Stimulated activated CD4-positive, alpha-beta T cell treated with anti-CD3 and anti-CD28 coated beads, Interleukin-15, amount 100 ng/mL, for 24 hours (primary cell): ENCODE measurements around the gene SRA1.

Experiments used
- DNase-seq: peaks from one replicate; pipeline ENCODE4 v3.0.0-alpha.2; 2020

SRA1 gene

DNA sequence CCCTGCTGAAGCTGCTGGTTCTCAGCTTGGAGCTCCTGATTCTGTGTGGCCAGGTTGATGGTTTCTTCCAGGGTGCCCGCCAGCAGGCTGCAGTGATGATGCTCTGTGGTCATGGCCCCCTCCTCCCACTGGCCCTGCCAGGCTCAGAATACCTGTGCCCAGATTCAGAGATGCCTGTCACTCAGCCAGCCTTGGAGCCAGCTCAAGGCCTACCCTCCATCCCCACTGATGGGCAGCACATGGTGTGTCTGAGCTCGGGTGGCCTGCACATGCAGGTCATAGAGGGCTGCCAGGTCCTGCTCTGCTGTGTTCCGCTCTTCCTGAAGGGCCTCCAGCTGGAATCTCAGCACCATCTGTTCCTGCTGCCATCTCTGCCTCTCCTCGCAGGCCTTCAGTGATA, 12.8 kb upstream of the SRA1 start:
- no peak for DNase-seq

DNA sequence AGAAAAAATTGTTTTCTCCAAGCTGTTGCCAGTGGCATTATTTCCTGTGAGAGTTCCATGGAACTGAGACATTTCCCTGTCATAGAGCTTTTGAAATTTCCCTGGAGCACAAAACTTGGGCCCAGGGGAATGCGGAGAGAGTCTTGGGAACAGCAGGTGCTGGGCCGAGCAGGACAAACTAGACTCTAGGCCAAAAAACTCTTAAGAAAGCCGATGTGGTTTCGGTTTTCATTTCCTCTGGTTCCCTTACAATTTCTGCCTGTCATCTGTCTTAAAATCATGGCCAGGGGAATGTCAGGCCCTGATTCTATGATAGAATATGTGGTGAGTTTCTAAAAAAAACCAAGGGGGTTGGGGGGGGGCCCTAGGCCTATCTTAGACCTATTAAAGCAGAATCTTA, 11.9 kb upstream of the SRA1 start:
- no peak for DNase-seq

DNA sequence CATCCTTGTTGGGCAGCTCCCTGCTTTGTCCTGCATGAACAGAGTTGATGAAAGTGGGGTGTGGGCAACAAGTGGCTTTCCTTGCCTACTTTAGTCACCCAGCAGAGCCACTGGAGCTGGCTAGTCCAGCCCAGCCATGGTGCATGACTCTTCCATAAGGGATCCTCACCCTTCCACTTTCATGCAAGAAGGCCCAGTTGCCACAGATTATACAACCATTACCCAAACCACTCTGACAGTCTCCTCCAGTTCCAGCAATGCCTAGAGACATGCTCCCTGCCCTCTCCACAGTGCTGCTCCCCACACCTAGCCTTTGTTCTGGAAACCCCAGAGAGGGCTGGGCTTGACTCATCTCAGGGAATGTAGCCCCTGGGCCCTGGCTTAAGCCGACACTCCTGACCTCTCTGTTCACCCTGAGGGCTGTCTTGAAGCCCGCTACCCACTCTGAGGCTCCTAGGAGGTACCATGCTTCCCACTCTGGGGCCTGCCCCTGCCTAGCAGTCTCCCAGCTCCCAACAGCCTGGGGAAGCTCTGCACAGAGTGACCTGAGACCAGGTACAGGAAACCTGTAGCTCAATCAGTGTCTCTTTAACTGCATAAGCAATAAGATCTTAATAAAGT, 11.3 kb upstream of the SRA1 start:
- no peak for DNase-seq

DNA sequence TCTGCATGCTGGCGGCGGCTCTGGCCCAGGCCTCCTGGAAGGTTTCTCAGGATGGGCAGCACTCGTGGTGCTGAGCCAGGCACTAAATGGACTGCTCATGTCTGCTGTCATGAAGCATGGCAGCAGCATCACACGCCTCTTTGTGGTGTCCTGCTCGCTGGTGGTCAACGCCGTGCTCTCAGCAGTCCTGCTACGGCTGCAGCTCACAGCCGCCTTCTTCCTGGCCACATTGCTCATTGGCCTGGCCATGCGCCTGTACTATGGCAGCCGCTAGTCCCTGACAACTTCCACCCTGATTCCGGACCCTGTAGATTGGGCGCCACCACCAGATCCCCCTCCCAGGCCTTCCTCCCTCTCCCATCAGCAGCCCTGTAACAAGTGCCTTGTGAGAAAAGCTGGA, 10.6 kb upstream of the SRA1 start:
- DNase-seq, result no peak

DNA sequence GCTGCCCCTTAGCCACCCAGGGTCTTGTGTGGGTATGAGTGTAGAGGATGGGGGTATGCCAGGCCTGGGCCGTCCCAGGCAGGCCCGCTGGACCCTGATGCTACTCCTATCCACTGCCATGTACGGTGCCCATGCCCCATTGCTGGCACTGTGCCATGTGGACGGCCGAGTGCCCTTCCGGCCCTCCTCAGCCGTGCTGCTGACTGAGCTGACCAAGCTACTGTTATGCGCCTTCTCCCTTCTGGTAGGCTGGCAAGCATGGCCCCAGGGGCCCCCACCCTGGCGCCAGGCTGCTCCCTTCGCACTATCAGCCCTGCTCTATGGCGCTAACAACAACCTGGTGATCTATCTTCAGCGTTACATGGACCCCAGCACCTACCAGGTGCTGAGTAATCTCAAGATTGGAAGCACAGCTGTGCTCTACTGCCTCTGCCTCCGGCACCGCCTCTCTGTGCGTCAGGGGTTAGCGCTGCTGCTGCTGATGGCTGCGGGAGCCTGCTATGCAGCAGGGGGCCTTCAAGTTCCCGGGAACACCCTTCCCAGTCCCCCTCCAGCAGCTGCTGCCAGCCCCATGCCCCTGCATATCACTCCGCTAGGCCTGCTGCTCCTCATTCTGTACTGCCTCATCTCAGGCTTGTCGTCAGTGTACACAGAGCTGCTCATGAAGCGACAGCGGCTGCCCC, 10.0 kb upstream of the SRA1 start:
- DNase-seq, result no peak

DNA sequence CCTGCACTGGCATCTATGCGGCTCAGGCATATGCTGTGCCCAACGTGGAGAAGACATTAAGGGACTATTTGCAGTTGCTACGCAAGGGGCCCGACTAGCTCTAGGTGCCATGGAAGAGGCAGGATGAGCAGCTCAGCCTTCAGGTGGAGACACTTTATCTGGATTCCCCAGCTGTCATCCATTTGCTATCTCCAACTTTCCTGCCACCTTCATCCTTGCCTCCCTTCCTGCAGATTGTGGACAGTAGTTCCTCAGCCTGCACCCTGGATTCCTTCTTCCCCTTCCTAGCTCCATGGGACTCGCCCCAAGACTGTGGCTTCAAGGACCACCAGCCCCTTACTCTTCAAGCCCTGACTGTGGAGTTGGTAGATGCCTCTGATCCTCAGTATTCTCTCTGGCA, 9.4 kb upstream of the SRA1 start:
- no peak for DNase-seq

DNA sequence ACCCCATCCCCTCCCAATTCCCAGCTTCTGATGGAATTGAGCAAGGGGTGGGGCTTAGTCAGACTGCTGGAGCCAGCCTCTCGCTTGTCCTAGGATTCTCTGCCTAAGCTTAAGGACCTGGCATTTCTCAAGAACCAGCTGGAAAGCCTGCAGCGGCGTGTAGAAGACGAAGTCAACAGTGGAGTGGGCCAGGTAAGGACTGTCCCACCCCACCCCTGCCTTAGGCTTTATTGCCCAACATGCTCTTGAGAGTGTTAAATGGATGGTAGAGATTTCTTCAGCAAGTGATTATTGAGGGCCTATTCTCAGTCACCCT, 8.5 kb upstream of the SRA1 start:
- no peak for DNase-seq

DNA sequence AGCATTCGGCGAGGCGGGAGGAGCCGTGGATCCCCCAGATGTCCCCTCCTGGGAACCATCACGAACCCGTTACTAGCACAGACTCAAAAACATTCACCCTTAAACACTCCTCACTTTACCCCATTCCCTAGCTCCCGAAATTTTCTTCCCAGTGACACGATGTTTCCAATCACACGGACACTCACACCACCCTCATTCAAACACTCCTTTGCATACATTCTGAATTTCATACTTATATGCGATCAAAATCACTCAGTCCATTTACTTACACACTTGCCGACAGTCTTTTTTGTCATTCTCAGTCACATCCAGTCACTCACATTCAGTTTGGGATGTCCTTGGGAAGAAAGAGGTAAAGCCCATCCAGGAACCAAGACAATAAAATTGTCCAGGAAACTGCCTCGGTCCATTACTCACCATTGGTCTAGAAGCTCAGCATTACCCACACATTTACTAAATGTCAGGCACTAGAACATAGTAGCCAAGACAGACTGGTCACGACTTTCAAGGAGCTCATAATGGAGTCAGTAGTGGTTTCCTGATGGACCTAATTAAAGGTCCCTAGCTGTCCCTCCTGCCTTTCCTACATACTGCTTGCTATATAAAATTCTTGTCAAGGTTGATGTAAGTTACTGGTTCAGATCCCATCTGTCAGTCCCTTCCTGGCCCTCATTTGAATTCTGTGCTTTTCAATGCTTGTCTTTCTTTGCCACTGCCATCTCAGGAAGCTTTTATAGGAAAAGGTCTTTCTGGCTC, 7.9 kb upstream of the SRA1 start:
- DNase-seq, result no peak

DNA sequence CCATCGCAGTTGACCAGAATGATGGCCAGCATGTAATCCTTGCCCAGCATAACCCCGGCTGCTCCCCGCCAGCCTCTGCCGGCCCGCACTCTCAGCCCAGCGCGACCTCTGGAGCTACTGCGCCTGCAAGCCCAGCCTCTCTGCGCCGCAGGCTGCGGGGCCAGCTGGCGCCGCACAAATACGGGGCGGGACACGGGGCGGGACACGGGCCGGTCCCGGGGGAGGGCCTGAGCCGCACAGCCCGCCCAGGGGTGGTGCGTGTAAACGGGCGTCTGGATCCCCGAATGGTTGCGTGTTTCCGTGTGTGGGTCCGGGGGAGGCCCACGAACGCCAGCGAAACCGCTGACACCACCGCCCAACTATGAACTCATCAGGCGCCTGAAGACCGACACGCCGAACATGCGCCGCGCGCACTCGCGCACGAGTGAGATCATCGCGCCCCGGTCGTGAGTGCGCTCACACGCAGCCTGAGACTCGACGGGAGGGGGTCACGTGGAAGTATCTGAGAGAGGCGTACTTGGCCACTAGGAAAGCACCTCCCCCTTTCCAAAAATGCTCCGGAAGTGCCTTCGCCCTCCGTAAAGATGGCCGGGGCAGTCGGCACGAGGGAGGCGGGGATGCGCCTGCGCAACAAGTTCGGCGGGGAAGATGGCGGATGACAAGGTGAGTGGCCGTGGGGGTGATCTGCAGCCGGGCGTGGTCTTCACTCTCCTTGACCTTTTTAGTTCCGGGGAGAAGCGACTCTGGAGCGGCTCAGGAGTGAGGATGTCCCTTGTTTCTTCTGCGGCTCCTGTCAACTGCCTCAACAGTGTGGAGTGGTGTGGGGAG, 7.1 kb upstream of the SRA1 start, which contains the start of the genes APBB3 and SLC35A4:
TSS of gene APBB3 (minus strand) at position 403 of the 828 bp plus-strand sequence. CDS start at position 50, 353 bp downstream.
TSS of gene SLC35A4 (plus strand) at position 633 of the 828 bp plus-strand sequence. CDS start 2,342 bp downstream, outside the sequence.
- peak; percentile 96 for DNase-seq

DNA sequence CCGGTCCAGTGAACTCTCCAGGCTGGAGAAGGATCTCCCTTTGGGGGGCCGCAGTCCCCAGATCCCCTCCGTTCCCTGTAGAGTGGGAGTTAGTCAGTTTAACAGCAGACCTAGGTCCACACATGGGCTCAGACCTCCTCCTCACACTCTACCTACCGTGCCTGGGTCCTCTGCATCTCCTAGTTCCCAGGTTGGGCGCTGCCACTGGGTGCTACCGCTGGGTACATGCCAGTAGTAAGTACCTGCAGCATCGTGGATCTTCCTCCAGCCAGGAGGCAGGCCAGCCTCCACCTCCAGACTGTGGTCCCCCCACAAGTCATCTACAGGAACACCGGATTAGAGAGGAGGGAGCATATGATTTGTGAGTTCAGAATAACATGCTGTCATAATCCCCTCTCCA, 6.3 kb upstream of the SRA1 start:
- no peak for DNase-seq

DNA sequence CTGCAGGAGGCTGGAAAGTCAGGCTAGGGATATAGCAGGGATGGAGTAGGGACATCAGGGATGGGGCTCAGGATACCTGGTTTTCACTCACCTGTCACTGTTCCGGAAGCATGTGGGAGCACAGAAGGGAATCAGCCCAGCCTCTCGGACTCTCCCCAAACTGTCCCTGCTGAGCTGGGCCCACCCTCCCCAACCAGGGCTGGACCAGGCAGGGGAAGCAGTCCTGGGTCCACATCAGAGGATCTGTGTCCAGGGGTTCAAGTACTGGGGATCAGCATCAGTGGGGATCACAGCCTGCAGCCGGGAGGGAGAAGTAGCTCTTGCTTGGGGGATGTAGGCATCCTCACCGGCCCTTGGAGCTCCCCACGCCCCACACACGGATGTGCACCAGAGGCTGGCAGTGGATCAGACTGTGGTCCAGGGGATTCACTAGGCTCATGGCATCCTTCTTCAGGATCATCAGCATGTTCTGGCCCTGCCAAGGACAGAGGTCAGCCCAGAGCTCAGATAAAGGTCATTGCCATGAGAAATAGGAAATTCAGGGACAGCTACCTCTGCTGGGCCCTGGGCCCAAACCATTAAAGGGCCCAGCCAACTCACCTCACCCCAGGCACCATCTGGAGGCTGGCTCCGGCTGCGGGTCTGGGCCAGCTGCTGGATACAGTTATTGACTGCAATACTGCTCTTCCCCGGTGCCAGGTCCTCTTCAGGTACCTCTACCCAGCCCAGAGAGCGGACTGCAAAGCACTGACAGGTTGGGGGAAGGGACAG, 4.7 kb upstream of the SRA1 start:
- no peak for DNase-seq

DNA sequence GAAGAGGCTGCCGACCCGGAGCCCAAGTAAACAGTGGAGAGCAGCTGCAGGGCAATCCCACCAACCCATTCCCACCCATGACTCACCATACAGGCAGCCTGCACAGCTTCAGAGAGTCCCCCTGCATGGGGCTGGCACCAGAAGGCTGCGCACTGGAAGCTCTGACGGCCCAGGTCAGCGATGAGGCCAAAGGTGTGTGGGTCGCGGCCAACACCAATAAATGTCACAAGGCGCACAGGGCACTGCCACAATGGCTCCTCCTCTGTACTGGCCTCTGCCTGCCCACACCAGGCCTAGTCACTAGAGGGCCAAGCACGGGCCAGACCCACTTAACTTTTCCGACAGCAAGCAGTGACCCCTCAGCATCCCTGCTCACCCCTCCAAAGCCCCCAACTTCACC, 3.0 kb upstream of the SRA1 start:
- DNase-seq, result no peak

DNA sequence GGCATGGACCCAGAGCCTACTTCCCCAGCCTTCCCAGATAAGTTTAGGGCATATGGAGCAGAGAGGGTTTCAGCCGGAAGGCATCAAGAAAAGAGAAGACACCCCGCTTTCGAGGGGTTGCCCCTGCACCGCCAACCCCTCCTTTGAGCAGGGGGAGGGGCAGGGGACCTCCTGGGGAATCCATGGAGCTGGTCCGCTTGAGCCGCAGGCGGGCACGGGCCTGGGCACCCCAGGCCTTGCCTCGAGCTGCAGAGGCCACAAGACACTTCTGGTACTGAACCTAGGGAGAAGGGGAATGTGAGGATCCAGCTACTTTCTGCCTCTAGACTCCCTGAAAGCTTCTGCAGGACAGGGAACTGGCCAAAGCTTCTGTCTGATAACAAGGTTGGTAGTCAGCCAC, 1.3 kb upstream of the SRA1 start:
- DNase-seq, result no peak

DNA sequence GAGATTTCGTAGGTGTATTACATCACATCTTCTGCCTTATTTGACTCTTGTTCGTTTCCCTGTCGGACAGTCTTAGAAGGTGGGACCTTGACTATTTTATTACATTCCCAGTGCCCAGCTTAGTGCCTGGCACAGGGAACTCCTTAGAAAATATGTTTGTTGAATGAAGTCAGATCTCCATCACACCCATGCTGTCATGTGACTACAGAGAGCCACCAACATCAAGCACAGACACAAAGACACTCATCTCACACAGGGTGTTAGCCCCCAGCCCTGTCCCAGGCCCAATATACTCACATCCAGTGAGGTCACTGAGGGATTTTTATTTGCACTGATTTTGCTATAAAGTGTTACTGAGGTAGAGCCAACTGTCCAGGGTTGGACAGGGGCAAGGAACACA, 692 bp upstream of the SRA1 start:
- DNase-seq, result no peak

DNA sequence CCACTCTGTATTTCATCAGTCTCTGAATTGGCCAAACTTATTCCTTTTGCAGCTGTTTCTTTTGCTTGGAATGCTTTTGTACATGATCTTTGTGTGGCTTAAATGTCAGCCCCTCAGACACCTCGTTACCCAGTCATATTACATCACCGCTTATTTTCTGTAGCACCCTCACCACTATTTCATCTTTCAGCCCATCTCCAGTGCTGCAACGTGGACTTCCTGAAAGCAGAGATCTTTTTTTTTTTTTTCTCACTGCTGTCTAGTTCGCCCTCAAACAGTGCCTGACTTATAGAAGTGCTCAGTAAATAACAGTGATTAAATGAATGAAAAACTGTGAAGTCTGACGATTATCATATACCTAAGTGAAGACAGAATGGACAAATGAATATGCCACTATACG, 835 bp downstream of the SRA1 start:
- DNase-seq, result no peak

DNA sequence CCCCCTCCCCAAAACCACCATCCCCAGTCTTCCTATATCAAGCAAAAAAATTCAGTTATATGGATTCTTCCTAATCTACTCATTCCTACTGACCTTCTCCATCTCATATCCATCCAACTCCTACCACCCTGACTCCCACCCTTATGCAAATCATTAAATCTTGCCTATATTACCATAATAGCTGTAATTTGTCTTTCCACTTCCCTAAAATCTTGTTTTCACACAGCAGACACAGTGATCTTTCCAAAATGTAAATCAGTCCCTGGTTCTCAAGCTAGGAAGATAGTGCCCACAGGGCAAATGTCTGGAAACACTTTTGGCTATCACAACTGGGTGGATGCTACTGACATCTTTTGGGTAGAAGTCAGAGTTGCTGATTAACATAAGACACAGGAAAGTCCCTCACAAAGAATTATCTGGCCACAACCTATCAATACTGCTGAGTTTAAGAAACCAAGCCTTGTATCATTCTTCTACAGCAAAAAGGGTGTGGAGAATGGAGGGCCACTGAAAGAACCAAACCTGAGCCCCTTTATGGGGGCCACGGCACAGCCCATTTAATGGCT, 1.4 kb downstream of the SRA1 start:
- DNase-seq, result no peak

DNA sequence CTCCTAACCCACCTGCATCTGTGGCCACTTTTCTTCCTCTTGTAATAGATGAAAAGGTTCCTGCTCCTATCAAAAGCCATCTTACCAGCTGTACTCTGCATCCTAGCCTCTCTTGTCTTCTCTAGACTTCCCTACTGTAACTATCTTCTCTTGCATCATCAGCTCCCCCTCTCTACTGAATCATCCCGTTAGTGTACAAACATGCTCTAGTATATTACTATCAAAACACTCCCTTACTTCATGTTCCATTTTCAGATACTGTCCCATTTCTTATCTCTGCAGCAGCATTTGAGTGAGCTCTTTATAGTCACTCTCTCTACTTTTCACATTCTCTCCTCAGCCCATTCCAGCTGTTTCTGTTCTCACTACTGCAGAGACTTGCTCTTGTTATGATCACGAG, 2.8 kb downstream of the SRA1 start:
- DNase-seq, result no peak

DNA sequence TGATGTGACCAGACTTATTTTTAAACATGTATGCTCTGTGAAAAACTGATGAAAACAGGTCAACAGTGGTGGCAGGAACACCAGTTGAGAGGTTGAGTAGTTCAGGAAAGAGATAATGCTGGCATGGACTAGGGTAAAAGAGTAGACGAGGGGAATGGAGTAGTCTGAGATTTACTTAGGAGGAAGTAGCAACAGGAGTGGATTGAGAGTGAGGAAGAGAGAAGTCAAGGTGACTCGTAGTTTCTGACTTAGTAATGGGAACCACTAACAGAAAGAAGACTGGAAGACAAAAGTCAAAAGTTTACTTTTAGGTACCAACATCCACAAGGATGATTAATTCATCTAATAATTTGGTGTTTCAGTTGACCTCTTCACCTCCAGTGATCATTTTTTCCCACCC, 3.6 kb downstream of the SRA1 start:
- DNase-seq, result no peak

DNA sequence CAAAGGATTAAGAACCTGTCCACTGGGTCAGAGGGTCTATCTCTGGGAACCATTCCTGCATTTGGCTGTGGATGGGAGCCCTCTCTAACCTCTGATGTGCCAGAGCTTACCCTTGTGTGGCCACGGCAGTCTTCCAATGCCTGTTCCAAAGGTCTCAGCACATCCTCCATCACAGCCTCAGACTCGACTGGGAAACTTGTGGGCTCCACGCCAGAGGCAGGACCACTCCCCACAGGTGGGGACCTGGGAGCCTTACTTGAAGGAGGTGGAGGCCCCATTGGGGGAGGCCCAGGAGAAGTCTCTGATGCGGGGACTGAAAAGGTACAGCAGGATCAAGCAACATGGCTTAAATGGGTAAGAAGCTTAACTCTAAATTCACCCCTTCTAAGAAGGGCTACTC, 5.4 kb downstream of the SRA1 start:
- DNase-seq, result no peak

DNA sequence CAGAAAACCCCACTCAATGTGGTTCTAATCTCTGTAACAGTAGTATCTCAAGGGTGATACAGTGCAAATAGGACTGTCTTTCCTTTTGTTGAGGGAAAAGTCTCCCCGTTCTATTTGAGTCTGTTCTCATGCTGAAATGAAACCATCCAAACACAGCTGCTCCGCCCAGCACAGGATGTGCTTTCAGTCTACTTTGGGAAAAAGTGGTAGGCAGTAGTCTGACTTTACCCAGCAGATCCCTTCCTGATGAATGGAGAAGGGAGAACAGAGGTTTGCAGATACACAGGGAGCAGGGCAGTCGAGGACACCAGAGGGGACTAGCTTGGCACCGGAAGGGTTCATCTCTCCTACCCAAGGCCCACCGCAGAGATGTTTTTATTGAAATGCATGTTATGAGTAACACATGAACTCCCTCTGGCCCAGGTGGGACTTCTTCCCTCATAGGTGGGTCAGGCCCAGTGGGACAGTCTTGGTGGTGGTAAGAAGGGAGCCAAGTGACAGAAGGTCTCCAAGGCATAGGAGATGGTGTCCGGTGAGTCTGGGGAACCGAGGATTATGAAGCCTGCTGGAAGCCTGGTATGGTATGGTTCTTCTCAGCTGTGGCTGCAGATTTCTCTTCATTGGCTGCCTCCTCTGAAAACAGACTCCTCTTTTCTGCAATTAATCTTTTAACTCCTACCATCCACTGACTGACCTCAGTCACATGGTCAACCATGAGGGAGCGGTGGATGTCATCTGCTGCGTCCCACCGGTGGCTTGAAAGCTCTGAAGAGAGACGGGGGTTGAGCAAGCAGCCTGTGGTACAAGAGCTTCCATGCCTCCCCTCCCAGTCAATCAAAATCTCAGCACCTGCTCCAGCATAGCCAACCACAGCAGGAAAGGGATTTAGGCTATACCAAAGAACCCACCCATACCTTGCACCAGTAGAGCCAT, 6.9 kb downstream of the SRA1 start:
- no peak for DNase-seq
